Panc1 (cell line): Measurements from ENCODE around the gene GBA2. TPM values are rescaled to one million over a fixed set of nuclear protein-coding genes. Genes with fewer than 3 reads are reported as not detected.

Experiments
- ATAC-seq: fragments of 200-7000 bp; cut with Tn5 transposase; 2 replicates; pipeline ENCODE4 v1.9.1; 2020; ENCODE audit warnings: mild to moderate bottlenecking, moderate library complexity
- BruUV-seq: library from RNA; stranded (reverse); fragments of 400-500 nt; replicated peaks from 2 replicates; lab custom pipeline; 2021; lab: Mats Ljungman, UMichigan
- CTCF ChIA-PET: fragments of 300-600 bp; sonication (Branson Sonifier 250); formaldehyde crosslinking; loops from one replicate; lab custom pipeline; 2022; ENCODE audit warnings: antibody characterized with exemption; lab: Charles Lee
- POLR2A ChIA-PET: fragments of 300-600 bp; sonication (Branson Sonifier 250); formaldehyde crosslinking; loops from one replicate; lab custom pipeline; 2022; ENCODE audit warnings: antibody characterized with exemption; lab: Charles Lee
- DNase-seq: peaks from one replicate; pipeline ENCODE4 v3.0.0-alpha.2; 2010; ENCODE audit warnings: low read depth, low spot score
- H3K27ac ChIP-seq: 2 replicates; pipeline ENCODE4 v1.5.1; 2011; ENCODE audit warnings: mild to moderate bottlenecking, low read length, inconsistent platforms
- H3K27me3 ChIP-seq: fragments of 200-500 bp; sonication (Bioruptor generic); 2 replicates; pipeline ENCODE4 v1.6.0; 2014; ENCODE audit warnings: low read length, inconsistent platforms; ENCODE audit not compliant: control insufficient read depth, insufficient read depth
- H3K36me3 ChIP-seq: fragments of 200-500 bp; sonication (Bioruptor generic); 2 replicates; pipeline ENCODE4 v1.5.1; 2014; ENCODE audit warnings: inconsistent platforms, mild to moderate bottlenecking, low read length, moderate library complexity; ENCODE audit not compliant: control insufficient read depth, insufficient read depth
- H3K4me1 ChIP-seq: 2 replicates; pipeline ENCODE4 v1.5.1; 2011; ENCODE audit warnings: inconsistent platforms, mild to moderate bottlenecking, low read length, moderate library complexity; ENCODE audit not compliant: control insufficient read depth, insufficient read depth
- H3K4me3 ChIP-seq, 2 experiments: 2 replicates each; pipeline ENCODE4 v1.5.1; 2011 to 2012; ENCODE audit warnings: low read depth in 2 of 2, low read length in 2 of 2, mild to moderate bottlenecking in 2 of 2, inconsistent platforms in 1 of 2, moderate library complexity in 1 of 2
- H3K9me3 ChIP-seq: fragments of 200-500 bp; sonication (Bioruptor generic); 2 replicates; pipeline ENCODE4 v1.5.1; 2014; ENCODE audit warnings: low read depth, mild to moderate bottlenecking, inconsistent platforms, low read length, moderate library complexity; ENCODE audit not compliant: control insufficient read depth, insufficient read depth
- CTCF ChIP-seq: fragments of 450-650 bp; IDR thresholded peaks from 2 replicates; pipeline ENCODE4 v1.5.1; 2017; ENCODE audit warnings: mild to moderate bottlenecking
- POLR2AphosphoS5 ChIP-seq: IDR thresholded peaks from 2 replicates; pipeline ENCODE4 v1.6.1; 2012; ENCODE audit warnings: mild to moderate bottlenecking, low read depth, low read length, moderate library complexity
- REST ChIP-seq, 2 experiments: IDR thresholded peaks; 2 replicates each; pipeline ENCODE4 v1.6.1; 2011 to 2012; ENCODE audit warnings: low read depth in 2 of 2, control low read depth in 1 of 2, low read length in 1 of 2, mild to moderate bottlenecking in 1 of 2, moderate library complexity in 1 of 2; ENCODE audit not compliant: insufficient read depth in 1 of 2
- SIN3A ChIP-seq: IDR thresholded peaks from 2 replicates; pipeline ENCODE4 v1.6.1; 2012; ENCODE audit warnings: low read depth, mild to moderate bottlenecking, low read length, moderate library complexity, borderline replicate concordance; ENCODE audit not compliant: insufficient read depth
- TCF7L2 ChIP-seq: IDR thresholded peaks from 2 replicates; pipeline ENCODE4 v1.6.1; 2011; ENCODE audit warnings: mild to moderate bottlenecking, low read depth, low read length, inconsistent platforms
- in situ Hi-C: cut with HindIII; loops from 2 replicates; pipeline ENCODE4 v1.10.0; 2016; ENCODE audit warnings: low sequenced_read_pairs, low pct_unique_long_range_greater_than_20kb
- intact Hi-C: fragments of 100-400 bp; cut with micrococcal nuclease; formaldehyde crosslinking; loops from one replicate; pipeline ENCODE4 v1.10.0; 2022; ENCODE audit not compliant: unreplicated experiment
- total RNA-seq: library from RNA; stranded (reverse); gene quantifications from one replicate; pipeline ENCODE4 v1.2.1, GENCODE V29; 2021; ENCODE audit not compliant: unreplicated experiment

GBA2 gene
- total RNA-seq, 1 experiment from 2014 or later = 109 TPM

GRCh38 chr9:35791297-35791921 lies 42.4 kb upstream of the GBA2 start, which contains the start of gene NPR2:
NPR2 (plus strand) TSS chr9:35791591; CDS start chr9:35792409, 818 bp downstream.
- TF ChIP-seq CTCF (no peak), TCF7L2 (no peak), SIN3A (no peak), POLR2AphosphoS5 (no peak), REST (IDR thresholded peaks at IDR 0.05; ENCODE audit: insufficient read depth in 1 of 2, low read depth in 2 of 2, low read length in 1 of 2) (no peak)
- BruUV-seq = no TSS peak
- Histone ChIP-seq H3K9me3 (no peaks in the 10 kb centered on the region), H3K4me3 (no peak within 1 kb of the TSS), H3K27me3 (no peaks in the 10 kb centered on the region), H3K36me3 (no peaks in the 10 kb centered on the region), H3K27ac (no peak within 1 kb of the TSS), H3K4me1 (0 out of 2 replicates have a peak, but pooled peaks cover 3% of the 10 kb centered on the region)
- ChIA-PET CTCF (no interaction called here), POLR2A (interaction anchor here (0.6 kb wide), 1 partner anchor 57 kb away, joined by 3 read pairs; no protein-coding TSS in a partner anchor)
- in situ Hi-C loops = no loop called here
- no peak for ATAC-seq
- intact Hi-C loops = no loop called here
- DNase-seq = no peak

- H3K36me3 ChIP-seq = no peaks in the 10 kb centered on the region
- no TSS peak for BruUV-seq
- no peak overlapping the region for H3K4me3 ChIP-seq
- DNase-seq (no peak), ATAC-seq (peak; percentile 96)
- no peak for TF ChIP-seq POLR2AphosphoS5
- TF ChIP-seq CTCF = peak; percentile 94
- H3K4me1 ChIP-seq = 0 out of 2 replicates have a peak, but pooled peaks cover 3% of the 10 kb centered on the region
- intact Hi-C loops (loop anchor here (1.0 kb wide), 1 partner anchor 92 kb away; no protein-coding TSS in a partner anchor), in situ Hi-C loops (no loop called here)
- H3K27ac ChIP-seq = no peak overlapping the region
- H3K9me3 ChIP-seq = no peaks in the 10 kb centered on the region
- ChIA-PET POLR2A (interaction anchor here (0.6 kb wide), 1 partner anchor 468 kb away, joined by 3 read pairs; the partner anchor contains the start of gene GNE), CTCF (interaction anchor here (0.5 to 1.4 kb wide), 20 partner anchors 12 to 438 kb away, joined by 3 to 18 read pairs (median 5); partner anchors contain the start of gene SPAG8)
- no peaks in the 10 kb centered on the region for H3K27me3 ChIP-seq
Measured at GRCh38 chr9:35790385-35791296, 41.6 kb upstream of the GBA2 start.
